HG03457 (cell line): ENCODE data around the gene TP53TG5.

Experiments used
- ATAC-seq: cut with Tn5 transposase; IDR thresholded peaks from one replicate; pipeline ENCODE4 v1.9.1; 2021; ENCODE audit warnings: moderate number of reproducible peaks; ENCODE audit not compliant: unreplicated experiment

TP53TG5 gene

DNA sequence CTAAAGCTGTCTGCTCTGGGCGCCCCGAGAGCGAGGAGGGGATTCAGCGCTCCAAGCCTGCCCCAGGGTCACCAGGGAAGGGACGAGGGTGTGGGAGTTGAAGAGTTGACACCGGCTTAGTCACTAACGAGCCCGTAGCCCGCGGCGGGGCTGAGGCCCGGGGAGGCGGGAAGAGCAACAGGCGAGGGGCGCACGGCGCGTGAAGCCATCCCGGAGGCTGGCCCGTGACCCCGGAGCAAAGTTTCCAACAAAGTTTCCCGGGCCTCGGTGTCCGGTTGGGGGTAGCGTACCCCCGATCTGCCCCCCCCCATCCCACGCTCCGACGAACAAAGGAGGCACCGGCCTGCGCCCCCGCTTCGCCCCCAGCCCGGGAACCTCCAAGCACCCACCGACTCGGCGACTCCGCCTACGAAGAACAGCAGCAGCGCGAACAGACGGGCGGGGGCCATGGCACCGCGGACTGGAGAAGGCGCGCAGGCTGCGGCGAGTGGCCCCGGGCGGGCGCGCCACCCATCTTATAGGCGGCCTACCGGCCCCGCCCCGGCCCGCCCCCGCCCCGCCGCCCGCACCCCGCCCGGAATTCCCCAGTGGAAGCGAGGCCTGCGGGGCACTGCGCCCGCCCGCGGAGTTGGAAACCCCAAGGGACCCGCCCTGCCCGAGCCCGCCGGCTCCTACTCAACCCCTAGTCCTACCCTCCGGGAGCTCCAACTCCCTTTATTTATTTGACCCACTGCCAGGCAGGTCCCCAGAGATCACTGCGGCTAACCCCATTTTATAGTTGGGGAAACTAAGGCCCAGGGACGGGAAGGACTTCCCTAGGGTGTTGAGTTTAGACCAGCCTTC is 30.0 kb downstream of the TP53TG5 start, which contains the start of gene SDC4:
Gene SDC4 (minus strand): TSS at position 489 of the 843 bp plus-strand sequence. CDS start 40 bp downstream, at position 449.
- no peak for ATAC-seq

DNA sequence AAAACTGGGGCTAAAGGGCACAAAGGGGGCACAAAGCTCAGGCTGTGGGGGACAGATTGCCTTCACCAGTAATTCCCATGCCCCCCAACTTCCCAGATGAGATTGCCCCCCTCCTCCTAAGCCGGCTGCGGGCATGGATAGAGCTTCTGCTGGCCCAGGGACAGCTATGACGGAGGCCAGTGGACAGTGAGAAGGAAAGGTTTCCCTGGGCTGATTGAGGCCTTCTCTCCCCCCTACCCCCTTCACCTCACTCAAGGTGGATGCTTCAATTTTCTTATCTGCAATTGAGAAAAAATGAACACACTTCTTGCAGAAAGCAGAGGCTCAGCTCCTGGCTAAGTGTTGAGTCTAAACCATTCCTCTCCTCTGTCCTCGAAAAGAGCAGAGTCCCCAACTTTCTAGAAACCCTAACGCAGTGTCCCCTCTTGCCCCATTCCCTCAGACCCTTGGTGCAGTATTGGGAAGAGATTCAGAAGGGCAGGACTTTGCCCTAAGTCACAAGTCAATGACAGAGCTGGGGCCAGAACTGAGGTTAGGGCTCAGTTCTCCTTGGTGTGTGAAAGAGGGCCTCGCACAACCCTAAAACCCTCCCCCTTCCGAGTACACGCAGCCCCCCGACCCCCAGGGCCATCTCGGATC is 30.7 kb downstream of the TP53TG5 start:
- ATAC-seq, result no peak

DNA sequence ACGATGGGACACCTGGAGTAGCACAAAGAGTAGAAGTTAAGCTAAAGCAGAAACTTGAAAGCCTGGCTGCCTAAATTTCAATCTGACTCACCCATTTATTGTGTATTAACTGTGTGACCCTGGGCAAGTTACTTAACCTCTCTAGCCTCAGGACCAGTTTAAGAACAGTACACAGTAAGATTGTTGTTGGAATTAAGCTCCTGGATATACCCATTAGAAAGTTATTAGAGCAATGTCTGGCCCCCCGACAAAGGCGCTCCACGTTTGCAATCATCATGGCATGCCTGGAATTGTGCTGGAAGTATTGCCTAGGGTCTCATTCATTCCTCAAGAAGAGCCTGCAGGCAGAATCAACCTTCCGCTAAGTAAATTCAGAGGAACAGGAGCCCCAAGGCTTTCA is 31.3 kb downstream of the TP53TG5 start:
- no peak for ATAC-seq

DNA sequence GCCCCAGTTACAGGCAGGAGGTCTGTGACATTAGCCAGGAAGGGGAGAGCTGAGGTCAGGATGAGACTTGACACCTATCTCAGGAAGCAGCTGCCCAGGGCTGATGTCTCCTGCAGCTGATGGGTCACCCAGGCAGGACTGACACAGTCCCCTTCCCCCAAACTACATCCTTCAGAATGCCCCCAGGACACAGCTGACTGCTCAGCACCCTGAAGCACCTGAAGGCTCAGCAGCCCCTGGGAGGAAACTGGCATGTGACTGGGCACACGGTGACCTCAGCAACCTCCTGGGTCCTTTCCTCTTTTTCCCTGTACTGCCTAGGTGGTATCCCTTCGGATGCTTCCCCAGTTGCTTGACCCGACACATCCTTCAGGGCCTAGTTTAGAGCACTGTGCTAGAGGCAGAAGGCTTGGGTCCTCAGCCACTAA is 31.8 kb downstream of the TP53TG5 start:
- ATAC-seq, result no peak

DNA sequence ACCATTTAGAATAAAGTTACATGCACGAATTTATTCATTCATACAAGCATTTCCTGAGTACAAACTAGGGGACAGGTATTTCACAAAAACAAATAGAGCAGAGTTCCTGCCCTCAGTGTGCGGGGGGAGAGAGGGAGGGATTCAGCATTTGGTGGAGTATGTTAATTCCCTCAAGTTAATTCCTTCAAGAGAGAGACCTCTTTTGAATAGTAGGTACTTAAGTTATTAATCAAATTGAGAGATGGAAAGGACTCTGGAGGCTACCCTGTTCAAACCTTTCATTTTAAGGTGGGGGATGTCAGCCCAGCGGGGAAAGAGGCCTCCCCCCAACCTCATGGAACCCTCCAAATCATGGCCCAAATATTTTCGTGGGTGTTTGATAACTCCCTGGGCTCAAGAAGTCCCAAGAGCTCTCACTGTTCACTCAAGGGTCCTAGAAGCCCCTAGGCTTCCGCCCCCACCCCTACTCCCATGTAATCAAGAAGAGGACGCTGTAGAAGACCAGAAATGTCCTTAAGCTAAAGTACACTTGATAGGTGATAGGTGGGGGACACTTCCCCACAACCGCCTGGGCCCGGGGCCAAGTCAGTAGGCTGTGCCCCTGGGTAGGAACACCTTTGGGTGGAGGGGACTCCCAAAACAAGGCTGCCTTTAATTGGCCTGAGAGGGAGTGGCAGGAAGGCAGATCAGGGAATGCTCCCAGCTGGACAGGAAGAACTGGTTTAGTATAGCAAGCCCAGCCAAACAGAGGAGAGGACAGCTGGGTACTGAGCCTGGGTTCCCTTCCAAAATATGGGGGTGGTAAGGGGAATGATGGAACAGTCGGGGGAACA is 32.8 kb downstream of the TP53TG5 start:
- no peak for ATAC-seq

DNA sequence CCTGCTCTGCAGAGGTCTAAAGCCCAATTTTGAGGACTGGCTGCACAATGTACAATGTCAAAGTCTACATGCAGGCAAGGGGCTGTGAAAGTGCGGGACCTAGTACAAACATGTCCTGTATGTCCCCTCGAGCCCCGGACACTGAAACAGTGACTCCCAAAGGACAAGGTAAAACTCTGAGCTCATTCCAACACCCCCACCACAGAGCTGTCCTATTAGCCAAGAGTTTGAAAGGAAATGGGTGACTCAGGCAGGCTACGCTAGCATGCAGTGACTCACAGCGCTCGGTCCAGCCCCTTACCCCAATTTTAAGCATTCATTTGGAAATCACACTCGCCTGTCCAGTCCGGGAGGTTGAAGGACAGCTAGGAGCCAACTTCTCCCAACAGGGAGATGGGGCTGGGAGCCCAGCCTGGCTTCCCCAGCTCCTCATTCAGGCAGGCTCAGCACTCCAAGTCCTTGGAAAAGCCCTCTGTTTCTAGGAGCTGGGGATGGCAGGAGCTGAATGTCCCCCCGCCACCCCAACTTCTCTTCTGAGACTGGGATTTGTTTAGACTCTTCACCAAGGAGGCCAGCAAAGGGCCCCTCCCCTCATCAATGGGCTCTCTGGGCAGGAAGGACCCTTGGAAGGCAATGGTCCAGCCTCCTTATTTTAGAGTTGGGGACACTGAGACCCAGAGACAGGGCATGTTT is 33.8 kb downstream of the TP53TG5 start:
- no peak for ATAC-seq

DNA sequence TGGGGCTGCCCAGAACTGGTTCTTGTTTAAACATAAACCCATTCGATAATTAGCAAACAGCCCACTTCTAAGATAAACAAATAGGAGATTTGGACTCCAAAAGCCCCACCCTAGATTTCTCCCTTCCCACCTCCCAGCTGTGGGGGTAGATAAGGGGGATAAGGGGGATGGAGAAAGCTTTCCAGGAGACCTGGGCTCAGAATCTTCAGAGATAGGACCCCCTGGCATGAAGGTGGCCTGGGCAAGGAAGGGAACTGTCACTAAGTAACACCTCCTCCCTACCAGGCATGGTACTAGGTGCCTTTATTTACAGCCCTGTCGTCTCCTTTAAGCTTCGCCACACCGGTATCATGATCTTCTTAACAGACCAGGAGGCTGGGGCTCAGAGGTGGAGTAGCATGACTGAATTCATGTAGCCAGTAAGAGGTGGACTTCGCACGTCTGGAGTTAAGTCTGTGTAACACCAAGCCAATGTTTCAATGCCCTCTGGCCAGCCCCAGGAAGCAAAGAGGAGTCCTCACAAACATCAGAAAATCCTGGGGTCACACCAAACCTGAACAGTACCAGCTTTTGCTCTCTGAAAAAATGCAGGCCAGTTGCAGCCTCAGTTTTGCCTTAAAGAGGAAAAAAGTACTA is 34.5 kb downstream of the TP53TG5 start:
- ATAC-seq, result no peak

DNA sequence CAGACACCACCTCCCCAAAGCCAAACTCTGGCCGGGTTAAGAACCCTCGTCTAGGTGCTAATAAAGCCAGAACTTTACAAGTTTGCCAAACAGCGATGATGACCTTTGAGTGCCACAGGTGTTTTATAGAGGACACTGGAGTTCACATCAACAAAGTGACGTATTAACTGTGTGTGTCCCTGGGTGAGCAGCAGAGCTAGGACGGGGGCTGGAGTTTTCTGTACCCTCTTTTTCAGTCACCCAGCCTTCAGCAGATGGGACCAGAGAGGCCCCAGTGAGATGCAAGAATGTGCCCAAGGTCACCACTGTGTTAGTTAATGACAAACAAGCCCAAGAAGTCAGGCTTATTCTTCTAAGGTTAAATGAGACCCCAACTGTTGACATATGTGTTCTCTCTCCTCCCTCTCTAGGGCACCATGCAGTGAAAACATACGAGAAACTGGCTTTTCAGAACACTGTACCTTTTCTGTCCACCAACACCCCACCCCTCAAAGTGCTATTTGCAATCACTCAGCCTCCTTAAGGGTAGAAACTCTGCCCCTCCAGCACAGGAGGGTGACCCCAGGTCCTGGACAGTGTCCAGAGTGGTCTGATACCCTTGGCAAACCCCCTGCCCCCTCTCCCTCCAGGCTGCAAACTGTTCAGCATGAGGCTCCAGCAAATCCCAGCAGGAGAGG is 35.1 kb downstream of the TP53TG5 start:
- ATAC-seq, result no peak

DNA sequence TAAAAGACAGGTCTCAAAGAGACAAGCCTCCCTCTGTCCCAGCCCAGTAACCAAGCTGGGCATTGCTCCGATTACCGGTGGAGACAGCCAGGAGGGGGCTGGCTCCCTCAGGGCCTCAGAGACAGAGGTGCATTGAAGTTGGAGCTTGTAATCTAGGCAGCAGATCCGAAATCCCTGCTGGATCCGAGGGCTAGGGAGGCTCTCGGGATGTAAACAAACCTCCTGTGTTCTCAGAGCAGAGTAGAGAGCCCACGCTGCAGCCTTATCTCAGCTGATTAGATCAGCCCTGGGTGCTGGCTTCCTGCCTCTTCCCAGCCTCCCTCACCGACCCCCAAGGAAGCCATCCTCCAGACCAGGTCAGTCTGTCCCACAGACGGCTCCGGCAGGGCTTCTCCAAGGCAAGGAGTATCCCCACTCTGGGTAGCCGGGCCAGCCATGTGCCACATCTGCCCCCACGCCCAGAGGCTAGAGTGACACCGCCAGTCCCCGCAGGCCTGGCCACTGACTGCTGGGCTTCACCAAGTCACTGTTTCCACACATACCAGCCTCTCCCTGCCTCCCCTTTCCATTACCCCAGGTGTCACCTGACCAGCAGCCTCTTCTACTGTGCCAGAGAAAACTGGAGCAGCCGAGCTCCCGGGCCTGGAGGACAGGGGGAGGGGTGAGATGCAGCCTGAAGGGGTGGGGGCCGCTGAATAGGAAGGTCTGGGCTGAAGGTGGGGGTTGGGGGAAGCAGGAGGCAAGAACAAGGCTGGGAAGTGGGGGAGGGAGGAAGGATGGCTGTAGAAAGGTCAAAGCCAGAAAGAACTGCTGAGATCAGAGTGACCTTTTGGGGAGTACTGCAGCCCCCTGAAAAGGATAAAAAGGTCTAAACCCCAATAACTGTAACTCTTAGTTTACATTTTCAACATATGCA is 35.9 kb downstream of the TP53TG5 start:
- ATAC-seq, result no peak

DNA sequence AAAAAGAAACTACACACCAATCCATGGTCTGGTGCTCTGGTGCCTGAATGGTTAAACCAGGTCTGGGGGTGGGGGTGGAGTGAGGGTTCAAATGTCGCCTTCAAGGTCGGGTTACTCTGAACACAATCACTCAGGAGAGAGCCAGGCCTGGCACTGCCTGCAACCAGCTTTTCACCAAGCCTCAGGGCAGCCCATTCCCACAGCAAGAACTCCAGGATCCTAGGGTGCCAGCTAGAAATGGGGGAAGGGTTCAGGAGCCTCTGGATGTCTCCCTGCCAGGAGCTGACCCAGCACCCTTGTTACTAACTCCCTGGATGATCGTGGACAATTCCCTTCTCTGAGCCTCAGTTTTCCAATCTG is 36.6 kb downstream of the TP53TG5 start:
- no peak for ATAC-seq

DNA sequence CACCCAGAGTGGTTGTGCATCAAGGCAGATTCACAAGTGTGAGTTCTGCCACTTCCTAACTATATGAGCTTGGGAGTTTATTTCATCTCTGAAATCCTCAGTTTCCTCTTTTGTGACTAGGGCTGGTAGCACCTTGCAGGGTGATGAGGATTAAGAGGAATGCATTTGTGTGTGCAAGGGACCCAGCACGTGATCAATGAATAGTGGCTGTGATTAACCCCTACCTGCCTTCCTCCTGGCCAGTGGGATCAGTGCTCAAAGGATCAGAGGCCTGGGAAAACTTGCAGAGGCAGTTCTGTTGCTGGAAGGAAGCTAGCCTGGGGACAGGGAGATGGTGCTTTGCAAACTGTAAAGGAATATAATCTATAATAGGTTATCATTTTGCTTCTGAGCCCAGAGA is 37.2 kb downstream of the TP53TG5 start:
- ATAC-seq, result no peak

DNA sequence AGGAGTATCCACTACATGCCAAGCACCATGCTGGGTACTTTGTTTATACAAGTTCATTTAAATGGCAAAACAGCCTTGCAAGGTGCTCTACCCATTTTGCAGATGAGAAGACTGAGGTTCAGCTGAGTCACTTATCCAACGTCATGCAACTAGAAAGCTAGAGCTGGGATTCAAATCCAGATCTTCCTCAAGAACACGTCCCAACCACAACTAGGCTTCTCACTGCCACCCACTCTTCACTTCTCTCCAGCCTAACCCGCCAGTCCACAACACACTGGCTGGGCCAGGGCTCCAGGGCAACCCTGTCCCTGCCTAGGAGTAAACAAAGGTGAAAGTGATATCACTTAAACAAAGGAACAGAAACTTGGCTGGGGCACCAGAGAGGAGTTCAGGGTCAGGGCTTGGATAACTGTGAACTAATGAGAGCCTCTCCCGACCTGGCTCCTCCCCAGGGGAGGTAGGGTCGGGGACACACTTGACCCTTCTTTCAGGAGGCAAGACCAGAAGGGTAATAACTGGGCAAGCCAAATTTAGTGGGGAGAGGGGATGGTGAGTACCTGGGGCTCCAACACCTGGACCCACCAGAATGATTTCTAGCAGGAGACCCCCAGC is 37.8 kb downstream of the TP53TG5 start:
- ATAC-seq, result no peak

DNA sequence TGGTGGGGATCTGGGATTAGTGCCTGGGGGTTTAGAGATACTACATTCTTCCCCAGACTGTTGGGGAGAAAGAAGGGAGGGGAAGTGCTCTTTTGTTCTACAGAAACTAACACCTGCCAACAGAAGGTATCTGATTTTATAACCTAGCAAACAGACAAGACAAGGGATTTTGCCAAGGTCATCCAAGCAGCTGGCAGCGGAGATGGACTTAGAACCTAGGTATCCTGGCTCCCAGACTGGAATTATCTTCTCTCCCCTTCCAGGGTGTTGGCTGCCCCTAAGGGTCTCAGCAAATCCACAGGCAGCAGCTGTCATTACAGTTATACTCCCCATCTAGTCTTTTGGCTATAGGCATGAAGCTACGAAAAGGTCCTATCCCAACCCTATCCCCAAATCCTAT is 38.3 kb downstream of the TP53TG5 start:
- ATAC-seq, result no peak

DNA sequence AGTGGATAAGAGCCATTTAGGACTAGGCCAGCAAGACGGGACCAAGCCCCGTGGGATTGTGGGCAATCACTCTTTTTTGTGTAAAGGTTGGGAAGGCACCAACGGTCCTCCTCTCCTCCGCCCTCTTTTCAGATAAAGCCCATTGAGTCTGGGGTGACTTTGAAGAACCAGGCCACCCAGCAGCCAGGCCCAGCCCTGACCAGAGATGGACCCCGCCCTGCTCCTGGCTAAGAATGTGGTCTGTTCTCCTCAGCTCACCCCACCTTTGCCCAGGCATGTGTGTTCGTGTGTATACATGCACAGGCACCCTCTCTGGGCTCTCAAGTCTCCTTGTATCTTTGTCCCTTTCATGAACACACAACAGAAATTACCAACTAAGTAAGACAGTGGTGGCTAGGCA is 39.0 kb downstream of the TP53TG5 start:
- ATAC-seq, result no peak

DNA sequence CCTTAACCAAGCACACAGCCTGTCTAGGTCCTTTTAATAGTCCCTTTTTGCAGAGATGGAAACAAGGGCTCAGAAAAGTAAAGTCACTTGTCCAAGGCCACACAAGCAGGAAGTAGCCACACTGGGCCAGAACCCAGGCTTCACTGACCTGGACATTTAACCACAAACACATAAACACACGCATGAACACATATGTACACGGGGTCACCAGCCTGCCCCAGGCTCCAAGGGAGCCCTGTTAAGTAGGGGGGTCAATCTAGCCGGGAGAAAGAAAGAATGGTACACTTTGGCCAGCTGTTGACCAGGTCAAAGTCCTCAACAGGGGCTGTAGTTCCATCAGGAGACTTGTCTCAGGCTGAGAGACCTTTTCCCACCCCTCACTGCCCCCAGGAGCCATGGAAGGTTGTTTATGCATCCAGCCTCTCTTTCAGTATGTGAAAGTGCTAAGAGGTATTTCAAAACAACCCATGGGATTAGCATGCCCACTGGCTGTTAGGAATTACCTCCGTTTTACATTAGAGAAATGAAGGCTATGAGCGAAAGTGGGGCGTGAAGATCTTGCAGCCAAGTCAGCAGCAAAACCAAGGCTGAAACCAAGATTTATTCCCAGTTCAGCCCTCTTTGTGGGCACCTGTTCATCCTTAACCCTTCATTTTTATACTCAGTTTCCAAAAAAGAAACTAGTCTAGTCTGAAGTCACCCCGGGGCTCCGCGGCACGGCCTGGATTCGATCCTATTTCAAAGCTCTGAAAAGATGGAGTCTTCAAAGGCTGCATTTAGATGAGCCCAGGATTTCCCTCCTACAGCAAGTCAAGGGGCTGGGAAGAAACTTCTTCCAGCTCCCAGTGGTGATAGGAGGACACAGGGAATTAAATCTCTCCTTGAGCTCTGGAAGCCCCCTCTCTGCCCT is 39.7 kb downstream of the TP53TG5 start:
- ATAC-seq, result no peak

DNA sequence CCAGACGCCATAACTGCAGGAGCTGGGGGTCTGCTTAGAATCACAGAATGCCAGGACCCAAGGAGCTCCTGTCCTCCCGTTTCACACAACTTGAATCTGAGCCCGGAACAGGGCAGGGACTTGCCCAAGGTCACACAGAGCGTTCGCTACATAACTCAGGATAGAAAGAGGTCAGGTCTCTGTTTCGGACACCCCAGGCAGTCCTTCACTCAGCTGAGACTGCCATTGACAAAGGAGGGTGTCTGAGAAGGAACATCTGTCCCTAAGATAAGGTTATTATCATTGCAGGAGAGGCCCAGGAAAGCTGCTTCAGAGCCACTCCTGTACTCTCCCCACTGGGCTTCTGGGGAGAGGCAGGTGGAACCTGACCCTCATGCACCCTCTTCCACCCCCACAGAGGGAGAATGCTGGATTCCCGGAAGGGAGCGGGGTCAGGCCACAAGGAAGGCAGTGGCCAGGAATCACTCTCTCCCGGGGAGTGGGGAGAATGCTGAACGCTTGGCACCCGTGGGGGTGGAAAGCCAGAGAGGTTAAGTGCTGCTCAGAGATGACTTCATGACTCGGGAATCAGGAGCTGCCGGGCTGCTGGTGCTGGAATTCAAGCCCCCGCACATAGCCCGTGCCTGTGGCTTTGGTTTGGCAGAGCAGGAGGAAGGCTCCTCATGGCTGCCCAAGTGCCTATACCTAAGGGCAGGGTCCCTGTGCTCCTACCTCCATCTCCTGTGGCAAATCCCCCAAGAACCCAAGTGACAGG is 40.6 kb downstream of the TP53TG5 start:
- ATAC-seq, result no peak
